Thymus (tissue), 11 donors: ENCODE measurements around the gene CPNE4. TPM values are rescaled to one million over a fixed set of nuclear protein-coding genes. Genes with fewer than 3 reads are reported as not detected.

ENCODE experiments used
- DNase-seq, 9 donors: peaks; one replicate each; pipeline ENCODE4 v3.0.0-alpha.2; 2013; ENCODE audit warnings: low spot score in 9 of 9, low read depth in 6 of 9, missing footprints in 1 of 9
- H3K27ac ChIP-seq, 2 donors: one replicate each; pipeline ENCODE4 v1.5.1; 2013; ENCODE audit warnings: control low read depth in 1 of 2, low read depth in 1 of 2, low read length in 1 of 2, mild to moderate bottlenecking in 1 of 2, moderate library complexity in 1 of 2
- H3K27me3 ChIP-seq, 2 donors: one replicate each; pipeline ENCODE4 v1.5.1; 2013; ENCODE audit warnings: low read length in 1 of 2; ENCODE audit not compliant: control insufficient read depth in 2 of 2, insufficient read depth in 1 of 2
- H3K36me3 ChIP-seq, 2 donors: one replicate each; pipeline ENCODE4 v1.5.1; 2013; ENCODE audit warnings: low read length in 1 of 2, mild to moderate bottlenecking in 1 of 2, moderate library complexity in 1 of 2; ENCODE audit not compliant: control insufficient read depth in 2 of 2, insufficient read depth in 2 of 2
- H3K4me1 ChIP-seq, 2 donors: one replicate each; pipeline ENCODE4 v1.5.1; 2013; ENCODE audit warnings: low read length in 2 of 2; ENCODE audit not compliant: control insufficient read depth in 2 of 2, insufficient read depth in 2 of 2
- H3K4me3 ChIP-seq, 2 donors: one replicate each; pipeline ENCODE4 v1.5.1; 2013; ENCODE audit warnings: low read length in 2 of 2, control low read depth in 1 of 2, mild to moderate bottlenecking in 1 of 2
- H3K9me3 ChIP-seq, 2 donors: one replicate each; pipeline ENCODE4 v1.5.1; 2013; ENCODE audit warnings: low read length in 1 of 2, mild to moderate bottlenecking in 1 of 2; ENCODE audit not compliant: control insufficient read depth in 2 of 2, insufficient read depth in 1 of 2
- WGBS: extraction: QIAGEN DNeasy Blood & Tissue Kit; methylation state at CpG from one replicate; pipeline ENCODE4 v1.1.7; 2013; 5-methylcytosine and 5-hydroxymethylcytosine counted together
- polyA plus RNA-seq: library from polyadenylated mRNA; stranded (reverse); fragments of 200-250 nt; gene quantifications from one replicate; pipeline ENCODE4 v1.2.3, GENCODE V29; 2013
- total RNA-seq: library from RNA; stranded (reverse); fragments of 120-200 nt; gene quantifications from one replicate; pipeline ENCODE4 v1.2.4, GENCODE V29; 2013
- donor health status: healthy.

Gene CPNE4
- total and polyA plus RNA-seq, 2 donors: 0.33 to 0.89 TPM

- H3K9me3 ChIP-seq: no peaks in the 10 kb centered on the region
- H3K36me3 ChIP-seq: no peaks in the 10 kb centered on the region
- H3K4me1 ChIP-seq: no peaks in the 10 kb centered on the region
- H3K4me3 ChIP-seq: no peak overlapping the region
- DNase-seq: no peak
- H3K27ac ChIP-seq: no peak overlapping the region
- 18% methylated on average over 1 of the region's 1 CpG for WGBS
- H3K27me3 ChIP-seq: no peaks in the 10 kb centered on the region
Observed at GRCh38 chr3:131847966-131848510, 186.8 kb downstream of the CPNE4 start.

DNA sequence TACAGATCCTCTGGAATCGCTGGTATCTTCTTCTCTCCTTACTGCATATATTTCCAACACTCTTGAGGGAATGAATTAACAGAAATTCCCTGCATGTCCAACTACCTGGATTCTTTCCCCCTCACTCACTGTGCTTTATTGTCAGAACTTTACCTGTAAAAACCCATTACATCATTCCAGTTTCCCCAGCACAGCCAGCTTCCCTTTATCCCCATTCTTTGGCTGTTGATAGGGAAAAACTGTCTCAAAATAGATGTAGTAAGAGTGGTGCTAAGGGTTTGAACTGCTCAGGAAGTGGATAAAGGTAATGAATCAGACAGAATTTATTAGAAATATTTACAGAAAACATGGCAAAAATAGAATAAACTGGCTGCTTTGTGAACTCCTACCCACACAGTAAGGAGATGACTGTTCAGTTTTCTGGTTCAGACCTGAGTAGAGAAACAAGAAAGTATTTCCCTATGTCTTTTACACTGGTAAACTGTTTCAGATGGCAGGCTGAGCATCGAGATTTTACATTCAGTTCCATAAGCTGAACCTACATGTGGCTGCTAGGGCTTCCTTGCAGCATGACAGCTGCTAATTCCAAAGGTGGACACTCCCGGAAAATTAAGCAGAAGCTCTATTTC, 188.4 kb downstream of the CPNE4 start:
- H3K36me3 ChIP-seq: no peaks in the 10 kb centered on the region
- H3K9me3 ChIP-seq: no peaks in the 10 kb centered on the region
- no peak overlapping the region for H3K4me3 ChIP-seq
- H3K27me3 ChIP-seq: no peaks in the 10 kb centered on the region
- no peak for DNase-seq
- 90% methylated on average over 3 of the region's 3 CpGs for WGBS
- no peaks in the 10 kb centered on the region for H3K4me1 ChIP-seq
- H3K27ac ChIP-seq: no peak overlapping the region

- Histone ChIP-seq H3K27ac (no peak overlapping the region), H3K4me3 (no peak overlapping the region), H3K9me3 (no peaks in the 10 kb centered on the region), H3K4me1 (no peaks in the 10 kb centered on the region), H3K27me3 (no peaks in the 10 kb centered on the region), H3K36me3 (no peaks in the 10 kb centered on the region)
- no peak for DNase-seq
- 94% methylated on average over 9 of the region's 9 CpGs for WGBS
Observed at GRCh38 chr3:131843174-131843573, 191.6 kb downstream of the CPNE4 start.

DNA sequence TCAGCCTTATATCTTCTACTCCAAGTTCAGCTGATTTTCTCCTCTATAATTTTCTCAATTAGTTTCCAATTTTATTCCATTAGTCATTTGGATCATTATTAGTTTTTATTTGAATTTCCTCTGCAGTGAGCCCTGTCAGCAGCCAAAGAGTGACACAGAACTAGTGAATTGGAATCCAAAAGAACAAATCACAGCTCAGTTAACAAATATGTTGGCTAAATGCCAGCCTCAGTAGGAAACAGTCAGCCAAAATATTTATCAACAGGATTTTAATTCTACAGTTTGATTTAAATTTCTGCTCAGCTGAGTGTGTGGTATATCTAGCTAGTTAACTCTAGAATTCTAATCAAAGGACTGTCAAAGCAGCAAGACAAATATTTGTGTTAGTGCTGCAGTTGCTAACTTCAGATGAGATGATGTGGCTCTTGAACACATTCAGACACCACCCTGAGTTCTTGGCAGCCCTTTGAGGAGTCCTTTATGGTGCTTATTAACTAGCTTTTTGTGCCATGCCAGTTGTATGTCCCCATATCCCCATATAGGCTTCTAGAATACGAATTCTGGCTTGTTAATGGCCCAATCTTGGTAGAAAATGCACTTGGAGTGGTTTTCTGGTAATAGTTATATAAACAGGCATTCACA, 194.5 kb downstream of the CPNE4 start:
- 36% methylated on average over 1 of the region's 1 CpG for WGBS
- H3K4me3 ChIP-seq: no peak overlapping the region
- no peaks in the 10 kb centered on the region for H3K4me1 ChIP-seq
- H3K27me3 ChIP-seq: no peaks in the 10 kb centered on the region
- no peak for DNase-seq
- H3K36me3 ChIP-seq: no peaks in the 10 kb centered on the region
- H3K27ac ChIP-seq: no peak overlapping the region
- H3K9me3 ChIP-seq: no peaks in the 10 kb centered on the region

DNA sequence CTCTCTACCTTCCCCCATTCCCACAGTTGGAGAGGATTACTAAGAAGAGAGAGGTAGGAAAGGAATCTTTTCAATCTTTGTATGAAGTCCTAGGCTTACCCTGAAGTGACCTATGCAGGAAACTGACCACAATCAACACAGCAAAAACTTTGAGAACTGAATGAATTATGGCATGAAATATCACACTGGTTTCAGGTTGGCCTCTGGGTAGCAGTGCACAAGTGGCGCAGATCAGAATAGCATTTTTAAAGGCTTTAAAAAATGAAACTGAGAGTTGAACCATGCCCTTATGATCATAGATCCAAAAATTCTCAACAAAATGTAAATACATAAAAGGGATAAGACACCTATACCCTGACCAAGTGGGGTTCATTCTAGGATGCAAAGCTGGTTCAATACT, 198.9 kb downstream of the CPNE4 start:
- Histone ChIP-seq H3K36me3 (no peaks in the 10 kb centered on the region), H3K4me3 (no peak overlapping the region), H3K4me1 (no peaks in the 10 kb centered on the region), H3K9me3 (no peaks in the 10 kb centered on the region), H3K27ac (no peak overlapping the region), H3K27me3 (no peaks in the 10 kb centered on the region)
- no peak for DNase-seq
- 97% methylated on average over 1 of the region's 1 CpG for WGBS

DNA sequence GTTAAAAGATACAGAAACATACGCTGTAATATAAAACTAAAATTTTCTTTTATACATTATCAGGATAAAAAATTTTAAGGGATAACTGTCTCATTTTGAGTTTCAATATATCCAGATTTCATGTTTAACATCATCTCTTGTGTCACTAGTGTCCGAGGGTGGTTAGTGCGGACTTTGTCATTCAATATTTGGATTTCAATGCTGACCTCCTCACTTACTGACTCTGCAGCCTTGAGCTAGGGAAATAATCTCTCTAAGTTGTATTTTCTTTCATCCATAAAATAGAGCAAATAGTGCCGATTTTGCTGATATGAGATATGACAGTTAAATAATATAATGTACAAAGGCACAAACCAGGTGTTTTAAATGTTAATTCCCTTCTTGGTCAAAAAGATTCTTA, 203.2 kb downstream of the CPNE4 start:
- no peak overlapping the region for H3K4me3 ChIP-seq

DNA sequence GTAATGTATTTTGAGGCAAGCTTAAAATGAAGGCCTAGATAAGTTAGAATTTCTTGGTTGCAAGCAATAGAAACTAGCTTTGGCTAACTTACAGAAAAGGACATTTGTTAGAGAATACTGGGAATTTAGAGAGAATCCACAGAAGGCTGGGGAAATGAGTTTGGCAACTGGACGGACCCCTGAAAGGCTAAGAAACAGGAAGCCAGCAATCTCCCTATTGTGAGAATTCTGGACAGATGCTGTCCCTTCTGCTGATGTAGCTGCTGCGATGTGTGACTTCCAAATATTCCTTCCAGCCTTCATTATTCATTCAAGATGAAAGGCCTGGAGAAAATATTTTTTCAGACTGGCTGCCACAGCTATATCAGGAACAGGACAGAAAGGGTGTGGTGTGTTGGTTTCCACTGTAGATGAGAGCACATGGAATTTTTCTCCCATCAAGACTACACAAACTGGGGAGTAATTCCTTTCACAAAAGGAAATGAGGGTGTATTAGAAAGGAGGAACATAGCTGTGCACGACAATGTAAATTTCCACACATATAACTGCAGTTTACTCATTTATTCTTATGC, 213.5 kb downstream of the CPNE4 start:
- Histone ChIP-seq H3K27me3 (no peaks in the 10 kb centered on the region), H3K9me3 (no peaks in the 10 kb centered on the region), H3K4me3 (no peak overlapping the region), H3K4me1 (no peaks in the 10 kb centered on the region), H3K36me3 (no peaks in the 10 kb centered on the region), H3K27ac (no peak overlapping the region)
- DNase-seq: no peak
- WGBS: 60% methylated on average over 3 of the region's 3 CpGs

More for the DNA sequence above, 203.2 kb downstream of the CPNE4 start:
- 97% methylated on average over 4 of the region's 4 CpGs for WGBS
- DNase-seq: no peak
- no peaks in the 10 kb centered on the region for H3K4me1 ChIP-seq
- H3K27me3 ChIP-seq: no peaks in the 10 kb centered on the region
- no peaks in the 10 kb centered on the region for H3K9me3 ChIP-seq
- H3K36me3 ChIP-seq: no peaks in the 10 kb centered on the region
- H3K27ac ChIP-seq: no peak overlapping the region

DNA sequence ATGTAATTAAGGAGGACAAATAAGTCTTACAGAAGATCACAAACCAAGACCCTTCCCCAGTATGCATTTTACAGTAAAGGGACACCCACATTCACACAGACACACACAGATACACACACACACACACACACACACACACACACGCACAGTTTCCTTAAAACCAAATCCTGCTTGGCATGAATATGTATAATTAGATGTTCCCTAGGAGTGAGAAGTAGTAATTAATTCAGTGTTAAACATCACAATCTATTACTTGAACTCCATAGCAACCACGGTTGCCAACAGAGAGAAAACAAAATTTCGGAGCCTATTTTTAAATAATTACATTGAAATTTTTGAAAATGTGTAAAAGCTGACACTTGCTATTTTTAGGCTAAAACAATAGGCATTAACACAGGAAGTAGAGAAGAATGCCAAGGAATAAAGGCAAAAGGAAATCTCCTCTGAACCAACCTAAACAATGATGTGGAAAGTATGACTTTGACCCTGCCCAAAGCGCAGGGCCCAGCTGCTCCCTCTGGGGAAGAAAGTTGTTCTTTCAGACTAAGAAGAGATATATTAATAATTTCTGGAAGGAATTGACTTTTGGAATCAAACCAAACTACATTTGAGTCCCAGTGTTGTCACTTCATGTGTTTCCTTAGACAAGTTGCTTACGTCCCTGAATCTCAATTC, 215.3 kb downstream of the CPNE4 start:
- no peak overlapping the region for H3K27ac ChIP-seq
- H3K27me3 ChIP-seq: no peaks in the 10 kb centered on the region
- no peaks in the 10 kb centered on the region for H3K36me3 ChIP-seq
- DNase-seq: no peak
- H3K9me3 ChIP-seq: no peaks in the 10 kb centered on the region
- H3K4me1 ChIP-seq: no peaks in the 10 kb centered on the region
- no peak overlapping the region for H3K4me3 ChIP-seq
- WGBS: 88% methylated on average over 5 of the region's 5 CpGs

DNA sequence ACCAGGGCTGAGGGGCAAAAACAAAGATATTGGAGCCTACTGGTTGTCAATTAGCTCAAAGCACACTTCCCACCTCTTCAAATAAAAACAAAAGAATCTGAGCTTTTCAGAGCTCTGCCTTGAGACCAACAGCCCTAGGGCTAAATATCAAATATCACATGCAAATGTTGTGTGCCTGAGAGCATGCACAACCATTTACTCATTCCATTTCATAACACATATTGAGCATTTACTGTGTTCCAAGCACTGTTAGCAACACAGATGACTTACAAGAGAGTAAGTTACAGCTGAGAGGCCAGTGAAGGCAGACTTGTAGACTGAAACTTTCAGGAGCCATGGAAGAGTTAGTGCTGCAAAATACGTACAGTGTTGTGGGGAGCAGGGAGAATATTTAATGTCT, 222.4 kb downstream of the CPNE4 start:
- H3K4me1 ChIP-seq: no peaks in the 10 kb centered on the region
- H3K36me3 ChIP-seq: no peaks in the 10 kb centered on the region
- DNase-seq: no peak
- H3K9me3 ChIP-seq: no peaks in the 10 kb centered on the region
- WGBS: 95% methylated on average over 1 of the region's 1 CpG
- H3K27me3 ChIP-seq: no peaks in the 10 kb centered on the region
- H3K27ac ChIP-seq: no peak overlapping the region
- H3K4me3 ChIP-seq: no peak overlapping the region
